NB4 (cell line): ENCODE data around the gene GALNT18.

Source experiments
- MYC ChIP-seq: IDR thresholded peaks from 2 replicates; pipeline ENCODE4 v1.6.1; 2011; ENCODE audit warnings: low read depth, low read length
- POLR2A ChIP-seq: IDR thresholded peaks from 2 replicates; pipeline ENCODE4 v1.6.1; 2011; ENCODE audit warnings: mild to moderate bottlenecking; ENCODE audit not compliant: insufficient read length; ENCODE audit errors: extremely low read depth
- TF ChIP-seq, protein P1 (sequence below): IDR thresholded peaks from one replicate; pipeline ENCODE4 v1.5.1; 2012; ENCODE audit warnings: low read depth, low read length

DNA sequence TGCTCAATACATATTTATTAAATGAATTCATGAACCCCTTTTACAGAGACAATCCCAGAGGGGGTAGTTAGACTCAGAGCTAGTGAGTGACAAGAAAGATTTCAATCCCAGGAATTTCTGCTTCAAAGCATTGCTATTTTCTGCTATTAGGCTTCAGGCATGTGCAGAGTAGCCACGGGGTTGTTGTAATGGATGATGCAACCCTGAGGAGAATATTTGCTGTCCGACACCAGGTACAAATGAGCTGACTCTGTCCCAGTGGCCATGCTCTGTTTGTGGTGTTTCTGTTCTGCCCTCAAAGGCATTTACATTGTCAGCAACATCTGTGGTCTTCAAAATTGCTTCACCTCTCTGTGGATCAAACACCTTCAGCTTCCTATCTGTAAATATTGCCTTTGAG is 371.3 kb downstream of the GALNT18 start:
- TF ChIP-seq, protein P1, sequence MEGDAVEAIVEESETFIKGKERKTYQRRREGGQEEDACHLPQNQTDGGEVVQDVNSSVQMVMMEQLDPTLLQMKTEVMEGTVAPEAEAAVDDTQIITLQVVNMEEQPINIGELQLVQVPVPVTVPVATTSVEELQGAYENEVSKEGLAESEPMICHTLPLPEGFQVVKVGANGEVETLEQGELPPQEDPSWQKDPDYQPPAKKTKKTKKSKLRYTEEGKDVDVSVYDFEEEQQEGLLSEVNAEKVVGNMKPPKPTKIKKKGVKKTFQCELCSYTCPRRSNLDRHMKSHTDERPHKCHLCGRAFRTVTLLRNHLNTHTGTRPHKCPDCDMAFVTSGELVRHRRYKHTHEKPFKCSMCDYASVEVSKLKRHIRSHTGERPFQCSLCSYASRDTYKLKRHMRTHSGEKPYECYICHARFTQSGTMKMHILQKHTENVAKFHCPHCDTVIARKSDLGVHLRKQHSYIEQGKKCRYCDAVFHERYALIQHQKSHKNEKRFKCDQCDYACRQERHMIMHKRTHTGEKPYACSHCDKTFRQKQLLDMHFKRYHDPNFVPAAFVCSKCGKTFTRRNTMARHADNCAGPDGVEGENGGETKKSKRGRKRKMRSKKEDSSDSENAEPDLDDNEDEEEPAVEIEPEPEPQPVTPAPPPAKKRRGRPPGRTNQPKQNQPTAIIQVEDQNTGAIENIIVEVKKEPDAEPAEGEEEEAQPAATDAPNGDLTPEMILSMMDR: no peak
- TF ChIP-seq MYC (no peak), POLR2A (no peak)
